Vagina (tissue), 2 donors: Measurements from ENCODE around the gene HSPA12A. TPM values are rescaled to one million over a fixed set of nuclear protein-coding genes. Genes with fewer than 3 reads are reported as not detected.
A peak's percentile ranks its signal among the peaks of the same experiment; 100 is the strongest.

ENCODE experiments used
- DNase-seq, 2 donors: peaks; one replicate each; pipeline ENCODE4 v3.0.0-alpha.2; 2017; ENCODE audit errors: extremely low spot score in 2 of 2
- H3K27ac ChIP-seq: fragments of 200-600 bp; sonication (generic); one replicate; pipeline ENCODE4 v1.5.1; 2019
- H3K27me3 ChIP-seq: fragments of 200-600 bp; sonication (generic); one replicate; pipeline ENCODE4 v1.5.1; 2019
- H3K36me3 ChIP-seq, 2 donors: fragments of 200-600 bp; sonication (generic); one replicate each; pipeline ENCODE4 v1.5.1; 2017 to 2019
- H3K4me1 ChIP-seq: fragments of 200-600 bp; sonication (generic); one replicate; pipeline ENCODE4 v1.5.1; 2019
- H3K4me3 ChIP-seq, 2 donors: fragments of 200-600 bp; sonication (generic); 1 replicate in 1 of 2; 2 replicates in 1 of 2; pipeline ENCODE4 v1.5.1; 2016 to 2019
- H3K9me3 ChIP-seq: fragments of 200-600 bp; sonication (generic); one replicate; pipeline ENCODE4 v1.5.1; 2019
- POLR2A ChIP-seq, 2 donors: fragments of 450-650 bp; IDR thresholded peaks; one replicate each; pipeline ENCODE4 v1.6.1; 2017; ENCODE audit warnings: antibody characterized with exemption in 2 of 2, mild to moderate bottlenecking in 2 of 2, moderate library complexity in 2 of 2
- POLR2AphosphoS5 ChIP-seq, 2 donors: sonication (generic); formaldehyde crosslinking; IDR thresholded peaks; one replicate each; pipeline ENCODE4 v1.9.0; 2017; ENCODE audit warnings: antibody characterized with exemption in 2 of 2, mild to moderate bottlenecking in 2 of 2, low read depth in 1 of 2; ENCODE audit not compliant: insufficient read depth in 1 of 2
- intact Hi-C: fragments of 100-400 bp; cut with DNase I; formaldehyde crosslinking; loops from one replicate; pipeline ENCODE4 v1.15.1; 2023
- total RNA-seq: library from RNA; depleted of rRNA; stranded (reverse); fragments of >200 nt; gene quantifications from one replicate; pipeline ENCODE4 v1.2.3, GENCODE V29; 2016
- TF ChIP-seq, protein P1 (sequence below), 3 experiments: fragments of 450-650 bp in 2 of 3; fragments of 200-600 bp in 1 of 3; sonication (generic) in 1 of 3; IDR thresholded peaks; one replicate each; pipeline ENCODE4 v1.5.1; 2017 to 2019; ENCODE audit warnings: antibody characterized with exemption in 3 of 3, mild to moderate bottlenecking in 2 of 3, moderate library complexity in 2 of 3

HSPA12A gene
- total RNA-seq, 1 donor from 2014 or later = 28.7 TPM

DNA sequence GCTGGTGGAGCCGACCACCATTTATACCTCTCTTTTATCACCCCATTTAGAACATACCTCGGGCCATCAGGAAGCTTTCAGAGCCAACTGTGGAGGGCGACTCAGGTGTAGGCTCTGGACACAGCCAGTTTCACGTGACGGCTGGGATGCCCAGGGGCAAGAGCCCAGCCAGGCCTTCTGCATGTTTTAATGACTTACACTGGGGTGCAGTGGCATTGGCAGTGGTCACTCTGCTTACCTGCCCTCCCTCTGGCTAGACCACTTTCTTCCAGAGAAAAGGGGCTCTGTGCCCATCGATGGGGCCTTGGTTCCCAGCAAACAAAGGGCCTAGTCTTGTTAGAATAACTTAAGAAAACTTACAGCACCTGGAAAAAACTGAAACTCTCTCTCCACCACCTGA, 71.7 kb downstream of the HSPA12A start:
- Histone ChIP-seq H3K4me1 (peaks cover 8% of the 10 kb centered on the region), H3K36me3 (no peaks in the 10 kb centered on the region), H3K27me3 (no peaks in the 10 kb centered on the region), H3K27ac (no peak overlapping the region), H3K9me3 (no peaks in the 10 kb centered on the region), H3K4me3 (no peak overlapping the region)
- DNase-seq = peak in 1 of 2 donors; percentile 74
- no peak for TF ChIP-seq POLR2A (IDR thresholded peaks at IDR 0.05)
- no peak for TF ChIP-seq POLR2AphosphoS5 (IDR thresholded peaks at IDR 0.05; ENCODE audit: insufficient read depth in 1 of 2, low read depth in 1 of 2)
- TF ChIP-seq, protein P1, sequence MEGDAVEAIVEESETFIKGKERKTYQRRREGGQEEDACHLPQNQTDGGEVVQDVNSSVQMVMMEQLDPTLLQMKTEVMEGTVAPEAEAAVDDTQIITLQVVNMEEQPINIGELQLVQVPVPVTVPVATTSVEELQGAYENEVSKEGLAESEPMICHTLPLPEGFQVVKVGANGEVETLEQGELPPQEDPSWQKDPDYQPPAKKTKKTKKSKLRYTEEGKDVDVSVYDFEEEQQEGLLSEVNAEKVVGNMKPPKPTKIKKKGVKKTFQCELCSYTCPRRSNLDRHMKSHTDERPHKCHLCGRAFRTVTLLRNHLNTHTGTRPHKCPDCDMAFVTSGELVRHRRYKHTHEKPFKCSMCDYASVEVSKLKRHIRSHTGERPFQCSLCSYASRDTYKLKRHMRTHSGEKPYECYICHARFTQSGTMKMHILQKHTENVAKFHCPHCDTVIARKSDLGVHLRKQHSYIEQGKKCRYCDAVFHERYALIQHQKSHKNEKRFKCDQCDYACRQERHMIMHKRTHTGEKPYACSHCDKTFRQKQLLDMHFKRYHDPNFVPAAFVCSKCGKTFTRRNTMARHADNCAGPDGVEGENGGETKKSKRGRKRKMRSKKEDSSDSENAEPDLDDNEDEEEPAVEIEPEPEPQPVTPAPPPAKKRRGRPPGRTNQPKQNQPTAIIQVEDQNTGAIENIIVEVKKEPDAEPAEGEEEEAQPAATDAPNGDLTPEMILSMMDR (IDR thresholded peaks at IDR 0.05) = no peak
- intact Hi-C loops = no loop called here

DNA sequence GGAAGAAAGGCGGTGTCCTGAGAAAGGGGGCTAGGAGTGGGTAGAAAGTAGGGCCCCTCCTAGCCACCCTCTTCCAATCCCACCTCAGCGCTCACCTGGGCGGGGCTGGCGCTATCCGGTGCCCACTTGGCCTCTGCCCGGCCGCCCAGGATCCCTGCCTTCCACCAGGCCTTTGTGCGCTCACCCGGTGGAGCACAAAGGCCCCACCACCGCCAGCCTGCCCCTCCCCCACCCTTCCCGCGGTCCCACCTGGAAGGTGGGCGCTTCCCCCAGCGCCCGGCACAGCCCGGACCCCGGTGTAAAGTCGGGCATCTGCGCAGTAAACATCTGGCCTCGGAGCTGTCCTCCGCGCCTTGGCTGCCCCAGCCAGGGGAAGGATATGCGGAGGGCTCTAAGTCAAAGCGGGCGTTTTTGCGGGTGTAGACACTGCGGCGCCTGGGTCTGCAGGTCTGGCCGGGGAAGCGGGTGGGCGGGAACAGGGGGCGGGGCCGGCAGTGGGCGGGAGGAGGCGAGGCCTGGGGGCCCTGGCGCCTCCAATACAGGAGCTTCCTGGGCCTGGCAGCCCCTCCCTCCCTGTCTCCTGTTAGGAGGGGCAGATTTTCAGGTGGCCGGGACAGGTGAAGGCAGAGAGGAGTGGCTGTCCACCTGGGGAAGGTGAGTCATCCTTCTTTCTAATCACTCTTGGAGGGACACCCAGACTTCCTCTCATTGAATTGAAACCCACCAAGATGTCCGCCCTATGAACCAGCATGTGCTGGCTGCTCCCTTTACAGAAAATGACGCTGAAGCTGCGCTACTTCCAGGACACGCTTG, 72.3 kb downstream of the HSPA12A start:
- Histone ChIP-seq H3K36me3 (no peaks in the 10 kb centered on the region), H3K9me3 (no peaks in the 10 kb centered on the region), H3K4me1 (peaks cover 8% of the 10 kb centered on the region), H3K4me3 (peak overlapping the region; percentile 31 to 33), H3K27ac (no peak overlapping the region), H3K27me3 (no peaks in the 10 kb centered on the region)
- TF ChIP-seq POLR2A (IDR thresholded peaks at IDR 0.05) (no peak), POLR2AphosphoS5 (IDR thresholded peaks at IDR 0.05; ENCODE audit: insufficient read depth in 1 of 2, low read depth in 1 of 2) (no peak)
- TF ChIP-seq, protein P1 (IDR thresholded peaks at IDR 0.05) = no peak
- intact Hi-C loops = no loop called here
- DNase-seq = peak in 1 of 2 donors; percentile 75

DNA sequence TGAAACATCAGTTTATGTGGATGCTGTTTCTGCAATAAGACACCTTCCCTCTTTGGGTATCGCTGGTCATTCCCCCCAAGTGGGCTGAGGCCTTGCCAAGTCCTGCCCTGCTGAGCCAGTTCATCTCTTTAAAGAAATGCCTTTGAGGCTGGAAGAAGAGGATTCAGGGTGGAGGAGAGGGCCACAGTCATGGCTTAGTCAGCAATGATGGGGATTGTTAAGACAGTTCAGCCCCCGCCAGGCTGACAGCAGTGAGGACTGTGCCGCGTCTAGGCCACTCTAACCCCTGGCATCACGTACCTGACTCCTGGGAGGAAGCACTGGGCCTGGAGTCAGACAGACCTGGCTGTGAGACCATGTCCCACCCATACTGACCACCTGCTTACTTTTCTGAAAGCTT, 73.3 kb downstream of the HSPA12A start:
- TF ChIP-seq POLR2AphosphoS5 (IDR thresholded peaks at IDR 0.05; ENCODE audit: insufficient read depth in 1 of 2, low read depth in 1 of 2) = no peak
- TF ChIP-seq, protein P1 (IDR thresholded peaks at IDR 0.05) = no peak
- no peak for TF ChIP-seq POLR2A (IDR thresholded peaks at IDR 0.05)
- no peak overlapping the region for H3K27ac ChIP-seq

DNA sequence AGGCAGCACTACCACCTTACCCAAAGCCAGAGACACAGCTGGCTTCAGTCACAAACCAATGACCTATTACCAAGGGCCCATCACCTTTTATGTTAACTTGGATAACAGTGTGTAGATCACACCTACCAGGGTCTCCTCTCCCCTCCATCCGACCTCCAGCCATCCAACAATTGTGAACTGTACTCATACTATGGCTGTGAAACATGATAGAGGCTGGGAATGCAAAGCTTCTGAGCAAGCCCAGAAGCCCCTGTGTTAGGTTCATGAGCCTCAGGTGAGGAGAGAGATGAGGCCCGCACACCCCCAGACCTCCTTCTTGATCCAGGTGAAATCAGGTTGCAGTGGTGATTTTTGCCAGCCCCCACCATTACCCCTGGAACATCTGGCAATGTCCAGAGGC, 73.9 kb downstream of the HSPA12A start:
- peak; percentile 58 to 75 for DNase-seq
- H3K36me3 ChIP-seq = no peaks in the 10 kb centered on the region
- H3K4me1 ChIP-seq = peaks cover 8% of the 10 kb centered on the region
- intact Hi-C loops = no loop called here
- H3K27me3 ChIP-seq = no peaks in the 10 kb centered on the region
- no peaks in the 10 kb centered on the region for H3K9me3 ChIP-seq
- TF ChIP-seq, protein P1 (IDR thresholded peaks at IDR 0.05) = no peak
- TF ChIP-seq POLR2AphosphoS5 (IDR thresholded peaks at IDR 0.05; ENCODE audit: insufficient read depth in 1 of 2, low read depth in 1 of 2) (no peak), POLR2A (IDR thresholded peaks at IDR 0.05) (no peak)
- H3K27ac ChIP-seq = no peak overlapping the region
- H3K4me3 ChIP-seq = no peak overlapping the region

More for the DNA sequence above, 73.3 kb downstream of the HSPA12A start:
- intact Hi-C loops = no loop called here
- DNase-seq = peak in 1 of 2 donors; percentile 71
- Histone ChIP-seq H3K9me3 (no peaks in the 10 kb centered on the region), H3K27me3 (no peaks in the 10 kb centered on the region), H3K4me1 (peaks cover 8% of the 10 kb centered on the region), H3K4me3 (no peak overlapping the region), H3K36me3 (no peaks in the 10 kb centered on the region)

DNA sequence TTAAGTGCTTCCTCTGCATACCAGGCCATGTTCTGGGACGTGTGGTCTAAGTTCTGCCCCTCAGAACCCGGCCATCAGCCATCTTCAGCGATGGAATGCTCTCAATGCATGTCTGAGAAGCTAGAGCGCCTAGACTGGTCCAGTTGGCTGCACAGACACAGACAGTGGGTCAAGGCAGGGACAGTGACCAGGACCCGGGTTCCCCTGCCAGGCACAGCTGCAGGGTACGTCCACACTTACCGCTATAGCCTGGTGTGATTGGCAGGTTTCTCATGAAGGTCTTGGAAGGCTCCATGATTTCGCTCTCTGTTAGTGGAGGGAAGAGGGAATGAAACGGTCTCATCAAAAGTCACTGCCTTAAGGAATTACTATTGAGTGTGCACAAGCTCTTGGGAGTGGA, 74.3 kb downstream of the HSPA12A start:
- no peak for TF ChIP-seq POLR2A (IDR thresholded peaks at IDR 0.05)
- no peak for TF ChIP-seq POLR2AphosphoS5 (IDR thresholded peaks at IDR 0.05; ENCODE audit: insufficient read depth in 1 of 2, low read depth in 1 of 2)
- TF ChIP-seq, protein P1 (IDR thresholded peaks at IDR 0.05) = no peak
- Histone ChIP-seq H3K4me1 (peaks cover 8% of the 10 kb centered on the region), H3K36me3 (no peaks in the 10 kb centered on the region), H3K27me3 (no peaks in the 10 kb centered on the region), H3K27ac (no peak overlapping the region), H3K9me3 (no peaks in the 10 kb centered on the region), H3K4me3 (no peak overlapping the region)
- DNase-seq = peak in 1 of 2 donors; percentile 82
- intact Hi-C loops = no loop called here
